AG09319 (cell line): ENCODE data around the gene EEPD1.
"Not testable (repeated sequence)": the region's sequence is repeated elsewhere in the genome, so short reads cannot be mapped to it uniquely, and the experiment has no call there.

ENCODE experiments used
- DNase-seq: peaks from one replicate; pipeline ENCODE4 v3.0.0-alpha.2; 2010; ENCODE audit warnings: low read depth; ENCODE audit errors: extremely low read depth
- TF ChIP-seq, protein P1 (sequence below): IDR thresholded peaks from 2 replicates; pipeline ENCODE4 v1.5.1; 2011; ENCODE audit warnings: low read depth, mild to moderate bottlenecking, inconsistent platforms, low read length, moderate library complexity

EEPD1 gene

DNA sequence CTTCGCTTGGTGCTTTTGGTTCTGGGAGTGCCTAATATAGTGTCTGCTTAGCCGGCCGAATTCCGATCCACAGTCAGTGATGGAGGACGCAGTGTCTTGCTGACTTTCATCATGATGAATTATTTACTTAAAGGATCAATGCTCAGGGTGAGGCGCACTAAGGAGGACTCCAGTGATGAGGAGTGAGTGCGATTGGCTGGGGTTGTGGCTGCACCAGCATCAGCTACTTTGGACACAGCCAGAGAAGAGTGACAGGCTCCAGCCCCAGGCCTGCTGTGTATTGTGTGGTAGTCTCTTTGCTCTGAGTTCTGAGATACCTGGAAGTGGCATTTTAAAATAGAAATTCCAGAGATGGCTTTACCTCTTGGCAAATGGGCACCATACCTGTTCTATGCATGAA is 163.3 kb downstream of the EEPD1 start:
- TF ChIP-seq, protein P1, sequence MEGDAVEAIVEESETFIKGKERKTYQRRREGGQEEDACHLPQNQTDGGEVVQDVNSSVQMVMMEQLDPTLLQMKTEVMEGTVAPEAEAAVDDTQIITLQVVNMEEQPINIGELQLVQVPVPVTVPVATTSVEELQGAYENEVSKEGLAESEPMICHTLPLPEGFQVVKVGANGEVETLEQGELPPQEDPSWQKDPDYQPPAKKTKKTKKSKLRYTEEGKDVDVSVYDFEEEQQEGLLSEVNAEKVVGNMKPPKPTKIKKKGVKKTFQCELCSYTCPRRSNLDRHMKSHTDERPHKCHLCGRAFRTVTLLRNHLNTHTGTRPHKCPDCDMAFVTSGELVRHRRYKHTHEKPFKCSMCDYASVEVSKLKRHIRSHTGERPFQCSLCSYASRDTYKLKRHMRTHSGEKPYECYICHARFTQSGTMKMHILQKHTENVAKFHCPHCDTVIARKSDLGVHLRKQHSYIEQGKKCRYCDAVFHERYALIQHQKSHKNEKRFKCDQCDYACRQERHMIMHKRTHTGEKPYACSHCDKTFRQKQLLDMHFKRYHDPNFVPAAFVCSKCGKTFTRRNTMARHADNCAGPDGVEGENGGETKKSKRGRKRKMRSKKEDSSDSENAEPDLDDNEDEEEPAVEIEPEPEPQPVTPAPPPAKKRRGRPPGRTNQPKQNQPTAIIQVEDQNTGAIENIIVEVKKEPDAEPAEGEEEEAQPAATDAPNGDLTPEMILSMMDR = no peak
- no peak for DNase-seq

DNA sequence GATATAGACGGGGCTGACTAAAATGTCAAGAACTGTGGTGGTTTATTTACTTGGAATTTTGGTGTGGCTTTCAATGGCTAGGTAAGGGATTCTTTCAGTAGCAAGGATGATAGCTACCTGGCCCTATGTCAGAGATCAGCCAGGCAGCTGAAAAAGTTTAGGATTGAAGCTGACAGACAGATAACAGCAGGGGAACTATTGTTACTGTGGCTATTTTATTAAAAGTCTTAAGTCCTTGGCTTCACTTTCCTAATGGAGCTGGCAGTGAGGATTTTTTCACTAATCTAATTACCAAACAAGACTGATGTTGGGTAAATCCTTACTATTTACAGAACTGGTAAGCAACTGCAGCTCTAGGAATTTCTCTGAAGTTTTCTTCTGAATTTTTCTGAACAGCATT is 164.2 kb downstream of the EEPD1 start:
- no peak for DNase-seq

DNA sequence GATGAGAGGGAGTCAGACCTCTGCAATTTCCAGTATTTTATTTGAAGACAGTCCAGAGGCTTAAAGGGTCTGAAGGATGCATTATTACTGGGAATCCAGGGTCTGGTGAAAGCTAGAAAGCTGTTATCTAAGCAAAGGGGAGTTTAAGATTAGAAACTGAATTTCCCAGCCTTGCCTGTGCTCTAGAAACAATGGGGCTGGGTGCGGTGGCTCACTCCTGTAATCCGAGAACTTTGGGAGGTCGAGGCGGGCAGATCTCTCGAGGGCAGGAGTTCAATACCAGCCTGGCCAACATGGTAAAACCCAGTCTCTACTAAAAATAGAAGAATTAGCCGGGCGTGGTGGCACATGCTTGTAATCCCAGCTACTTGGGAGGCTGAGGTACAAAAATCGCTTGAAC is 165.1 kb downstream of the EEPD1 start:
- DNase-seq = no peak
- TF ChIP-seq, protein P1 = no peak

More for the DNA sequence above, 164.2 kb downstream of the EEPD1 start:
- TF ChIP-seq, protein P1 = no peak

DNA sequence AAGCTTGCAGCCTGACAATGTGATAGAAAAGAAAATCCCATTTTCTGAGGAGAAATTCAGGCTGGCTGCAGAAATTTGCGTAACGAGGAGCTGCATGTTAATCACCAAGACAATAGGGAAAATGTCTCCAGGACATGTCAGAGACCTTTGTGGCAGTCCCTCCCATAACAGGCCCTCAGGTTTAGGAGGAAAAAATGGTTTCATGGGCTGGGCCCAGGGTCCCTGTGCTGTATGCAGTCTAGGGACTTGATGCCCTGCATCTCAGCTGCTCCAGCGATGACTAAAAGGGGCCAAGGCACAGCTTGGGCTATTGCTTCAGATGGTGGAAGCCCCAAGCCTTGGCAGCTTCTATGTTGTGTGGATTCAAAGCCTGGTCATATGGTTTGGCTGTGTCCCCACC is 168.2 kb downstream of the EEPD1 start:
- DNase-seq = not testable (repeated sequence)

DNA sequence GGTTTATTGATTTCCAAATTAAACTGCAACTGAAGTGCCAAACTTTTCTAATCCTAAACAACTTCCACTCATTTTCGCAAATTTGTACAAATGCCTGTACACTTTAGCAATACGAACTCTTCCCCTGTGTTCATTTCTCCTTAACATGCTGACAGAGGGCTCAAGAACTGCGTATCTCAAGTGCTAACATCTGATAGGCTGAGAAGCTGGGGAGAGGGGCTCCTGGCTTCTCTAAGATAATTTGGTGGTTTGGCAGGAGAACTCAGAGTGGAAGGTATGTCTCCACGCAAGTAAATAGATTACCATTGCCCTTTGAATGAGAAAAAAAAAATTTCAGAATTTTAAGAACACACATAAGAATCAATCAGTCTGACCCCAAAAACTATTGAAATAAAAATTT is 183.3 kb downstream of the EEPD1 start:
- TF ChIP-seq, protein P1 = no peak
- no peak for DNase-seq

DNA sequence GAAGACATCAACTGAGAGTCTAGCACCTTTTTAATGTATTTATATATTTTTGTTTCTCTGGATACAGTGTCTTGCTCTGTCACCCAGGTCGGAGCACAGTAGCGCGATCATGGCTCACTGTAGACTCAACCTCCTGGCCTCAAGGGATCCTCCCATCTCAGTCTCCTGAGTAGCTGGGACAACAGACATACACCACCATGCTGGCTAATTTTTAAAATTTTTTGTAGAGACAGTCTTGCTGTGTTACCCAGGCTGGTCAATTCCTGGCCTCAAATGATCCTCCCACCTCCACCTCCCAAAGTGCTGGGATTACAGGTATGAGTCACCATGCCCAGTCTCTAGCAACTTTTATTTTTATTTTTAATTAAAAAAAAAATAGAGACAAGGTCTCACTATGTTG is 185.2 kb downstream of the EEPD1 start:
- no peak for DNase-seq
- TF ChIP-seq, protein P1 = no peak

DNA sequence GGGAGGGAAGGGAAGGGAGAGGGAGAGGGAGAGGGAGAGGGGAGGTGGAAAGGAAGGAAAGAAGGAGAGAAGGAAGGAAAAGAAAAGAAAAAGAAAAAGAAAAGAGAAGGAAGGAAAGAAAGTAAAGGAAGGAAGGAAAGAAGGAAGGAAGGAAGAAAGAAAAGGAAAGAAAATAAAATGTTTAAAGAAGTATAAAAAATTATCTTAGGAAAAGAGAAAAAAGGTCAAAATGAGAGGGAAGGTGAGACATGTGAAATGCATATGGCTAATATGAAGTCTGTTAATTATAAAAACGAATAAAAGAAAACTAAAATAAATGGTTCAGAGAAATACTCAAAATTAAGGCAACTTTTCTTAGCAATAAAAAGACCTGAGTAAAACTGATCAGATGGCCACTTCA is 190.5 kb downstream of the EEPD1 start:
- no peak for DNase-seq
- TF ChIP-seq, protein P1 = no peak

DNA sequence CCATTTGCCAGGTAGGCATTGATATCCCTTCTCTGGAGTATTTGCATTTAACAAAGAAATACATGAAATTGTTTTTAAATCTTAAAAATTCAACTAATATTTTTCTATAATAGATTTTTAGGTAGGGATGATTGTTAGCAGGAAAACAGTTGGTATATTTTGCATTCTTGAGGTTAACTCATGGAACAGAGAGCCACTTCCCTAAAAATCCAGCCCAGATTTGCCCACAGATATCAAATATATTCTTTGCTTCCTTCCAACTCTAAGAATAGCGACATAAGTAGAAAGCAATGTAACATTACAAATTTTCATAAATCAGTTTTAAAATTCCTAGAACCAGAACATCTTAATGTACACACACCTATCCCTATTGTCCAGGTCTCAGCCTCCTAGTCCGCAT is 191.6 kb downstream of the EEPD1 start:
- no peak for DNase-seq
- TF ChIP-seq, protein P1 = no peak
